WTC11 (cell line): ENCODE data around the gene CD3G. TPM values are rescaled to one million over a fixed set of nuclear protein-coding genes. Genes with fewer than 3 reads are reported as not detected.

Source experiments
- ATAC-seq: fragments of 200-7000 bp; cut with Tn5 transposase; 2 replicates; pipeline ENCODE4 v1.10.0; 2021; ENCODE audit warnings: mild to moderate bottlenecking, moderate library complexity
- CTCF ChIA-PET: fragments of 300-600 bp; sonication (Branson Sonifier 250); formaldehyde crosslinking; loops from one replicate; lab custom pipeline; 2021; ENCODE audit warnings: antibody characterized with exemption; lab: Charles Lee
- POLR2A ChIA-PET: fragments of 350-600 bp; sonication (Branson Sonifier 250); formaldehyde crosslinking; loops from one replicate; lab custom pipeline; 2021; ENCODE audit warnings: antibody characterized with exemption; lab: Charles Lee
- DNase-seq: peaks from one replicate; pipeline ENCODE4 v3.0.0; 2021; ENCODE audit warnings: low spot score
- H3K27ac Mint-ChIP-seq: 2 replicates; pipeline ENCODE4 v1.8.0; 2021; ENCODE audit warnings: mixed read lengths
- H3K27me3 Mint-ChIP-seq: 2 replicates; pipeline ENCODE4 v1.8.0; 2021; ENCODE audit warnings: low read depth, mild to moderate bottlenecking, moderate library complexity, mixed read lengths
- H3K36me3 Mint-ChIP-seq: 2 replicates; pipeline ENCODE4 v1.8.0; 2021; ENCODE audit warnings: mixed read lengths
- H3K4me1 Mint-ChIP-seq: 2 replicates; pipeline ENCODE4 v1.8.0; 2022; ENCODE audit warnings: mixed read lengths
- H3K4me3 Mint-ChIP-seq: 2 replicates; pipeline ENCODE4 v1.8.0; 2021; ENCODE audit warnings: mild to moderate bottlenecking, moderate library complexity, mixed read lengths
- H3K9me3 Mint-ChIP-seq: 2 replicates; pipeline ENCODE4 v1.8.0; 2021; ENCODE audit warnings: mixed read lengths
- AR ChIP-seq: fragments of 250-450 bp; sonication (Bioruptor Pico); IDR thresholded peaks from 2 replicates; pipeline ENCODE4 v1.9.0; 2021; ENCODE audit warnings: mild to moderate bottlenecking
- ARID4B ChIP-seq: sonication (generic); formaldehyde crosslinking; IDR thresholded peaks from 2 replicates; pipeline ENCODE4 v1.8.0; 2023; ENCODE audit warnings: missing genetic modification reagents, mild to moderate bottlenecking, borderline replicate concordance
- ATF6 ChIP-seq: sonication (generic); formaldehyde crosslinking; IDR thresholded peaks from 2 replicates; pipeline ENCODE4 v1.8.1; 2023; ENCODE audit warnings: mild to moderate bottlenecking, missing genetic modification reagents
- E2F5 ChIP-seq: sonication (generic); formaldehyde crosslinking; IDR thresholded peaks from 2 replicates; pipeline ENCODE4 v1.8.1; 2022; ENCODE audit warnings: mild to moderate bottlenecking, moderate library complexity, missing genetic modification reagents
- EMX1 ChIP-seq: fragments of 250-450 bp; sonication (Bioruptor Pico); IDR thresholded peaks from 2 replicates; pipeline ENCODE4 v1.8.0; 2021; ENCODE audit warnings: mild to moderate bottlenecking
- IRF2 ChIP-seq: sonication (generic); formaldehyde crosslinking; IDR thresholded peaks from 2 replicates; pipeline ENCODE4 v1.8.0; 2022; ENCODE audit warnings: low read depth, missing genetic modification reagents, borderline replicate concordance
- MLX ChIP-seq: sonication (generic); formaldehyde crosslinking; IDR thresholded peaks from 2 replicates; pipeline ENCODE4 v1.8.1; 2023; ENCODE audit warnings: mild to moderate bottlenecking, missing genetic modification reagents, moderate library complexity
- MYBL2 ChIP-seq: sonication (generic); formaldehyde crosslinking; IDR thresholded peaks from 2 replicates; pipeline ENCODE4 v1.8.1; 2023; ENCODE audit warnings: mild to moderate bottlenecking, moderate library complexity, missing genetic modification reagents
- RORB ChIP-seq: fragments of 250-450 bp; sonication (Bioruptor Pico); IDR thresholded peaks from 2 replicates; pipeline ENCODE4 v1.9.0; 2021; ENCODE audit warnings: mild to moderate bottlenecking
- TEAD4 ChIP-seq: sonication (generic); formaldehyde crosslinking; IDR thresholded peaks from 2 replicates; pipeline ENCODE4 v1.8.0; 2022; ENCODE audit warnings: mild to moderate bottlenecking, missing genetic modification reagents
- USF1 ChIP-seq: sonication (generic); formaldehyde crosslinking; IDR thresholded peaks from 2 replicates; pipeline ENCODE4 v1.8.0; 2022; ENCODE audit warnings: mild to moderate bottlenecking, missing genetic modification reagents
- ZBTB21 ChIP-seq: sonication (generic); formaldehyde crosslinking; IDR thresholded peaks from 2 replicates; pipeline ENCODE4 v1.8.1; 2023; ENCODE audit warnings: mild to moderate bottlenecking, missing genetic modification reagents, borderline replicate concordance
- ZBTB43 ChIP-seq: sonication (generic); formaldehyde crosslinking; IDR thresholded peaks from 2 replicates; pipeline ENCODE4 v1.8.1; 2023; ENCODE audit warnings: mild to moderate bottlenecking, missing genetic modification reagents
- ZMAT4 ChIP-seq: fragments of 250-450 bp; sonication (Bioruptor Pico); IDR thresholded peaks from 2 replicates; pipeline ENCODE4 v1.9.0; 2021; ENCODE audit warnings: mild to moderate bottlenecking
- ZNF121 ChIP-seq: sonication (generic); formaldehyde crosslinking; IDR thresholded peaks from 2 replicates; pipeline ENCODE4 v1.8.0; 2023; ENCODE audit warnings: missing genetic modification reagents
- ZNF317 ChIP-seq: sonication (generic); formaldehyde crosslinking; IDR thresholded peaks from 2 replicates; pipeline ENCODE4 v1.8.1; 2023; ENCODE audit warnings: low read depth, mild to moderate bottlenecking, moderate library complexity, missing genetic modification reagents, borderline replicate concordance
- ZNF416 ChIP-seq: fragments of 250-450 bp; sonication (Bioruptor Pico); IDR thresholded peaks from 2 replicates; pipeline ENCODE4 v1.9.0; 2021; ENCODE audit warnings: mild to moderate bottlenecking, inconsistent platforms
- ZSCAN18 ChIP-seq: fragments of 250-450 bp; sonication (Bioruptor Pico); IDR thresholded peaks from 2 replicates; pipeline ENCODE4 v2.1.2; 2022; ENCODE audit warnings: mild to moderate bottlenecking, moderate library complexity
- total RNA-seq: library from RNA; stranded (reverse); gene quantifications from 3 replicates; pipeline ENCODE4 v1.2.3, GENCODE V29; 2021

Gene CD3G
- total RNA-seq, 1 experiment from 2014 or later = 0.20 TPM

- Mint-ChIP-seq H3K36me3 (0 out of 2 replicates have a peak, but pooled peaks cover 3% of the 10 kb centered on the region), H3K4me3 (no peak overlapping the region), H3K27me3 (peaks cover 14% of the 10 kb centered on the region), H3K27ac (no peak overlapping the region; the same call in 1 of the 2 replicates), H3K4me1 (peaks cover 16% of the 10 kb centered on the region), H3K9me3 (peaks cover 7% of the 10 kb centered on the region)
- DNase-seq (no peak), ATAC-seq (no peak)
- CTCF ChIA-PET = interaction anchor here (1.4 kb wide), 1 partner anchor 123 kb away, joined by 3 read pairs; no protein-coding TSS in a partner anchor
- TF ChIP-seq ZSCAN18 (CRISPR knock-in tag) (no peak), ATF6 (CRISPR knock-in tag) (no peak), E2F5 (CRISPR knock-in tag) (no peak), TEAD4 (CRISPR knock-in tag) (no peak), USF1 (CRISPR knock-in tag) (no peak), ZMAT4 (no peak), ZBTB21 (no peak), ZNF416 (CRISPR knock-in tag) (no peak), AR (CRISPR knock-in tag) (no peak), RORB (CRISPR knock-in tag) (no peak), ZNF317 (CRISPR knock-in tag) (no peak)
- POLR2A ChIA-PET = no interaction called here
Observed at GRCh38 chr11:118321386-118322082, 22.6 kb upstream of the CD3G start.

- H3K4me3 Mint-ChIP-seq = no peak overlapping the region
- peaks cover 8% of the 10 kb centered on the region for H3K27me3 Mint-ChIP-seq
- ChIA-PET CTCF (interaction anchor here (0.6 to 1.4 kb wide), 2 partner anchors 28 to 124 kb away, joined by 3 to 4 read pairs; no protein-coding TSS in a partner anchor), POLR2A (no interaction called here)
- DNase-seq = no peak
- H3K27ac Mint-ChIP-seq = no peak overlapping the region
- peaks cover 3% of the 10 kb centered on the region; the same call in 1 of the 2 replicates for H3K9me3 Mint-ChIP-seq
- no peak for ATAC-seq
- H3K4me1 Mint-ChIP-seq = peaks cover 11% of the 10 kb centered on the region
- no peaks in the 10 kb centered on the region for H3K36me3 Mint-ChIP-seq
- TF ChIP-seq ZNF121 = no peak
- TF ChIP-seq RORB (CRISPR knock-in tag) = no peak
- no peak for TF ChIP-seq ZBTB43 (CRISPR knock-in tag)
- TF ChIP-seq IRF2 (CRISPR knock-in tag) = no peak
- no peak for TF ChIP-seq EMX1 (CRISPR knock-in tag)
- no peak for TF ChIP-seq ARID4B
- no peak for TF ChIP-seq MLX (CRISPR knock-in tag)
- no peak for TF ChIP-seq ZNF416 (CRISPR knock-in tag)
- TF ChIP-seq TEAD4 (CRISPR knock-in tag) = no peak
- no peak for TF ChIP-seq MYBL2 (CRISPR knock-in tag)
Observed at GRCh38 chr11:118322721-118323120, 21.4 kb upstream of the CD3G start.
